LoVo (cell line): ENCODE results near the gene IQGAP3.

Experiments used
- DNase-seq: peaks from one replicate; pipeline ENCODE4 v3.0.0-alpha.2; 2016; ENCODE audit warnings: low spot score

Gene IQGAP3

DNA sequence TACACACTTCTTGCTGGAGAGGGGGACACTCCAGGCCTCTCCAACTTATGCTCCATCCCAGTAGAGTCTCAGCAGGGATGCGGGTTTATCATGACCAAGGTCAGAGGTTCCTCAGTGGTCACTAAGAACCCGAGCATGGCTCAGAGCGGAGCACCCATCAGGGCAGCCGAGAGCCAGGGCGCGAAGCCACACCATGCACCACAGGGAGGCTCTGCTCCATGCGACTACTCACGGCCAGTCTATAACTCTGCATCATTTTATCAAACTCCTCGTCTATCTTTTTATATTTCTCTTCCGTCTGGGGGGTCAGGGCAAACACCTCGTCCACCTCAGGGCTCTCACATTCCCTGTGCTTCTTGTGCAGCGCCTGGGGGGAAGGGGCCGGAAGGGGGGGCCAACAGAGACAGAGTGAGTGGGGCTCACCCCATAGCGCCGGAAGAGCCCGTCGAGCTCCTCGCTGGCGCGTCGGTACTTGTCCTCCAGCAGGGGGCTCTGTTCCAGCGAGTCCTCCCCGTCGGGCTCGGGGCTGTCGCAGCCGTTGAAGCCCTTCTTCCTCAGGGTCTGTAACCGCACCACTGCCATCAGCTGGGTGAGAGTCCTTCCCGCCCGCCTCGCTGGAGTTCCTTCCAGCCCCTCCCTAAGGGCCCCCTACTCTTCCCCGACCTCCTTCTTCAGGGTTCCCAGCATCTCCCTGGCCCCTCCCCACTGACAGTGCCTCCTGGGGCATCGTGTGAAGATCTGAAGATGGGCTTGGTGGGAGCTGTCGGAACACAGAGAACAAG is 91.8 kb downstream of the IQGAP3 start:
- DNase-seq, result no peak

GRCh38 chr1:156480016-156480370 is 92.4 kb downstream of the IQGAP3 start:
- DNase-seq, result no peak

GRCh38 chr1:156479093-156480015 is 93.0 kb downstream of the IQGAP3 start:
- no peak for DNase-seq

- no peak for DNase-seq
These were observed 94.1 kb downstream of the IQGAP3 start for GRCh38 chr1:156478250-156478627.

GRCh38 chr1:156477526-156478249 is 94.7 kb downstream of the IQGAP3 start:
- DNase-seq, result no peak

GRCh38 chr1:156476501-156477298 is 95.7 kb downstream of the IQGAP3 start:
- DNase-seq, result no peak

DNA sequence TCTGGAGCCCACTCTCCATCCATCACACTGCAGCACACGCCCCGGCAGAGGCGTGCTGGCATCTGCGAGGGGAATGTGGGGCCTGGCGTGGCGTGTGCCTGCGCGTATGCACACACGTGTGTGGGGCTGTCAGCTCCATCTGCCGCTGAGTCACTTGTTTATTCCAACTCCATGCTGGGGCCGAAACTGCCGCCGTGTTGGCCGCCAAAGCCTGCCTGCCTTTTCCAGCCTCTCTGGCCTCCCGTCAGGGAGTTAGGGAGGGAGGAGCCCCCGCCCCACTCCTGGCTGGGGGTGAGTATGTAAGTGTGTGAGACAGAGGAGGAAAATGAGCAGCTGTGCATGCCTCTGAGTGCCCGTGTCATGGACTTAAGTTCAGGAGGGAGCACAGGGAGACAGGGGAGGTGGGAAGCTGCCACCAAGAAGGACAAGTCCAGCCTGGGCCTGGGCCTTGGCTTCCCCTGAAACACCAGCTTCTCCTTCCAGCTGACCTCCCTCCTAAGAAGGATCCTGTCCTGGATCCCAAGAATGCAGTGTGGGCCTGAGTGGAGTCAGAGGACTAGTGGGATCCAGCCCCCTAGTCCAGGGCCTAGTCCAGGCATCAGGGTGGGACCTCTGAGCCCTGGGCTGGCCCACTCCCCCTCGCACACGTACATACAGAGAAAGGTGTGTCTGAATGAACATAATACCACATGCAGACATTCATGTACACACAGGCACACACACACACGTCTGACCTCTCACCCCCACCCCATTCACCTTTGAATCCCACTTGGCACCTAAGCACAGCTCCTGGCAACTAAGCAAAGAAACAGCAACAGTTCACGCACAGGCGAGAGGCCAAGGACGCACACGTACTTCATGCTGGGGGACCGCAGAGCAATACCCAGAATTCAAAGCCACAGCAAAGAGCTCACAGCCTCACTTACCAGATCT is 96.5 kb downstream of the IQGAP3 start:
- no peak for DNase-seq
